ENCODE results near the gene DCAF11.

GRCh38 chr14:24172871-24173281, 58.3 kb downstream of the DCAF11 start:
- TF ChIP-seq EZH2phosphoT487 (IDR thresholded peaks at IDR 0.05; ENCODE audit: insufficient read depth, low read depth) (no peak), EZH2 (IDR thresholded peaks at IDR 0.05; ENCODE audit: insufficient read depth, poor library complexity, severe bottlenecking) (no peak)

All from GM23248 (cell line).